OCI-LY3 (cell line): ENCODE data around the gene SOX12.

Experiments
- EZH2phosphoT487 ChIP-seq: fragments of 200-600 bp; shearing (Covaris generic); IDR thresholded peaks from 2 replicates; pipeline ENCODE4 v1.6.1; 2018; ENCODE audit warnings: antibody characterized with exemption, mixed run types, low read depth
- TF ChIP-seq, protein P1 (sequence below): fragments of 200-600, 300-600 bp; sonication (generic); IDR thresholded peaks from 2 replicates; pipeline ENCODE4 v1.5.1; 2014; ENCODE audit warnings: antibody characterized with exemption, low read length, low read depth

DNA sequence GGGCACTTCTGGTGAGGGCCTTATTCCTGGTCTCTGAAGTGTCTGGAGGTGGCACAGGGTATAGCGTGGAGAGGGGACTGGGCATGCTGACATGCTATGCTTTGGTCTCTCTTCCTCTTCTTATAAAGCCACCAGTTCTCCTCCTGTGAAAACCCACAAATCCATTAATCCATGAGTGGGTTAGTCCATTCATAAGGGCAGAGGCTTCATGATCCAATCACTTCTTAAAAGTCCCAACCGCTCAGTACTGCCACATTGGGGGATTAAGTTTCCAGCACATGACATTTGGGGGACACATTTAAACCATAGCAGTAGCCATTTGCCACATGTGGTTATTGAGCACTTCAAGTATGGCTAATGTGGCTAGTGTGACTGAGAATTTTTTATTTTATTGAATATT is 51.4 kb downstream of the SOX12 start:
- TF ChIP-seq, protein P1, sequence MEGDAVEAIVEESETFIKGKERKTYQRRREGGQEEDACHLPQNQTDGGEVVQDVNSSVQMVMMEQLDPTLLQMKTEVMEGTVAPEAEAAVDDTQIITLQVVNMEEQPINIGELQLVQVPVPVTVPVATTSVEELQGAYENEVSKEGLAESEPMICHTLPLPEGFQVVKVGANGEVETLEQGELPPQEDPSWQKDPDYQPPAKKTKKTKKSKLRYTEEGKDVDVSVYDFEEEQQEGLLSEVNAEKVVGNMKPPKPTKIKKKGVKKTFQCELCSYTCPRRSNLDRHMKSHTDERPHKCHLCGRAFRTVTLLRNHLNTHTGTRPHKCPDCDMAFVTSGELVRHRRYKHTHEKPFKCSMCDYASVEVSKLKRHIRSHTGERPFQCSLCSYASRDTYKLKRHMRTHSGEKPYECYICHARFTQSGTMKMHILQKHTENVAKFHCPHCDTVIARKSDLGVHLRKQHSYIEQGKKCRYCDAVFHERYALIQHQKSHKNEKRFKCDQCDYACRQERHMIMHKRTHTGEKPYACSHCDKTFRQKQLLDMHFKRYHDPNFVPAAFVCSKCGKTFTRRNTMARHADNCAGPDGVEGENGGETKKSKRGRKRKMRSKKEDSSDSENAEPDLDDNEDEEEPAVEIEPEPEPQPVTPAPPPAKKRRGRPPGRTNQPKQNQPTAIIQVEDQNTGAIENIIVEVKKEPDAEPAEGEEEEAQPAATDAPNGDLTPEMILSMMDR, result no peak
- no peak for TF ChIP-seq EZH2phosphoT487
